NCI-H510A (cell line): ENCODE data around the gene COMP.

ENCODE experiments used
- DNase-seq: peaks from one replicate; lab custom pipeline; 2025; lab: John Stamatoyannopoulos, UW

Gene COMP

GRCh38 chr19:18768997-18769891 is 21.9 kb downstream of the COMP start:
- DNase-seq: no peak

GRCh38 chr19:18768046-18768771 is 22.9 kb downstream of the COMP start:
- no peak for DNase-seq

- peak; percentile 75 for DNase-seq
These were observed 25.9 kb downstream of the COMP start for GRCh38 chr19:18765224-18765623.

GRCh38 chr19:18764591-18765051 is 26.5 kb downstream of the COMP start:
- no peak for DNase-seq

- peak; percentile 54 for DNase-seq
These were observed 27.2 kb downstream of the COMP start for GRCh38 chr19:18763674-18764590.

- peak; percentile 92 for DNase-seq
These were observed 28.7 kb downstream of the COMP start for GRCh38 chr19:18762125-18763023.

GRCh38 chr19:18761531-18762110 is 29.5 kb downstream of the COMP start:
- DNase-seq: no peak

GRCh38 chr19:18760440-18761383 is 30.4 kb downstream of the COMP start:
- DNase-seq: no peak

GRCh38 chr19:18759995-18760426 is 31.1 kb downstream of the COMP start:
- DNase-seq: no peak

- DNase-seq: no peak
These were observed 31.7 kb downstream of the COMP start for GRCh38 chr19:18759304-18759994.

- DNase-seq: peak; percentile 49
These were observed 34.2 kb downstream of the COMP start for GRCh38 chr19:18756896-18757295.

- DNase-seq: no peak
These were observed 36.6 kb downstream of the COMP start for GRCh38 chr19:18754501-18754900.

- no peak for DNase-seq
These were observed 39.5 kb downstream of the COMP start for GRCh38 chr19:18751571-18751970.

- DNase-seq: no peak
These were observed 40.7 kb downstream of the COMP start for GRCh38 chr19:18750295-18750970.

- no peak for DNase-seq
These were observed 41.5 kb downstream of the COMP start for GRCh38 chr19:18749362-18750231.

- no peak for DNase-seq
These were observed 44.4 kb downstream of the COMP start for GRCh38 chr19:18746401-18747325.
